K562 (cell line): Measurements from ENCODE around the gene TBR1. TPM values are rescaled to one million over a fixed set of nuclear protein-coding genes. Genes with fewer than 3 reads are reported as not detected.

Source experiments
- ARID1B ChIP-seq: fragments of 450-650 bp; IDR thresholded peaks from 2 replicates; pipeline ENCODE4 v1.6.1; 2016; ENCODE audit warnings: antibody characterized with exemption, mild to moderate bottlenecking, inconsistent platforms
- CBFA2T3 ChIP-seq: fragments of 450-650 bp; IDR thresholded peaks from 2 replicates; pipeline ENCODE4 v1.6.1; 2017
- CBX2 ChIP-seq: fragments of 200-600 bp; sonication (generic); IDR thresholded peaks from one replicate; pipeline ENCODE4 v1.6.1; 2012; ENCODE audit warnings: mild to moderate bottlenecking, low read length, inconsistent platforms; ENCODE audit not compliant: insufficient read depth, poor library complexity, severe bottlenecking
- CCNT2 ChIP-seq: IDR thresholded peaks from 2 replicates; pipeline ENCODE4 v1.6.1; 2011; ENCODE audit warnings: borderline replicate concordance, low read depth, mild to moderate bottlenecking, moderate library complexity, mixed read lengths, low read length; ENCODE audit not compliant: insufficient read length; ENCODE audit errors: extremely low read depth
- CEBPG ChIP-seq, 3 experiments: fragments of 200-800 bp in 1 of 3; sonication (Bioruptor generic) in 1 of 3; sonication (generic) in 1 of 3; formaldehyde crosslinking in 1 of 3; IDR thresholded peaks in 2 of 3; conservative IDR thresholded peaks in 1 of 3; 2 replicates each; pipeline versions ENCODE4 v1.6.1 to v1.8.0; 2016 to 2022; ENCODE audit warnings: missing compliant biosample characterization in 2 of 3, missing genetic modification characterization in 2 of 3, mild to moderate bottlenecking in 1 of 3, missing genetic modification reagents in 1 of 3
- CREB5 ChIP-seq: fragments of 250-450 bp; sonication (Bioruptor Pico); IDR thresholded peaks from 2 replicates; pipeline ENCODE4 v1.5.0; 2020; ENCODE audit warnings: mild to moderate bottlenecking
- FOXO4 ChIP-seq: fragments of 450-650 bp; formaldehyde crosslinking; IDR thresholded peaks from 2 replicates; pipeline ENCODE4 v1.4.0; 2020; ENCODE audit warnings: mild to moderate bottlenecking, moderate library complexity
- KDM5B ChIP-seq: fragments of 200-600 bp; sonication (generic); IDR thresholded peaks from 2 replicates; pipeline ENCODE4 v1.6.1; 2012; ENCODE audit warnings: low read depth, mild to moderate bottlenecking, moderate library complexity, low read length, control low read depth, inconsistent platforms; ENCODE audit not compliant: insufficient replicate concordance
- MEIS2 ChIP-seq: fragments of 450-650 bp; IDR thresholded peaks from 2 replicates; pipeline ENCODE4 v1.6.1; 2014; ENCODE audit warnings: mild to moderate bottlenecking; ENCODE audit not compliant: partially characterized antibody
- STAT6 ChIP-seq: sonication (generic); formaldehyde crosslinking; IDR thresholded peaks from 2 replicates; pipeline ENCODE4 v1.8.1; 2023; ENCODE audit warnings: mild to moderate bottlenecking, missing genetic modification reagents
- ZNF134 ChIP-seq: fragments of 250-450 bp; sonication (Bioruptor Pico); conservative IDR thresholded peaks from 2 replicates; pipeline ENCODE4 v1.4.0; 2020
- ZNF282 ChIP-seq: sonication (generic); formaldehyde crosslinking; IDR thresholded peaks from 2 replicates; pipeline ENCODE4 v1.8.1; 2023; ENCODE audit warnings: missing genetic modification reagents
- ZNF408 ChIP-seq: fragments of 250-450 bp; sonication (Bioruptor Pico); IDR thresholded peaks from 2 replicates; pipeline ENCODE4 v1.4.0; 2020; ENCODE audit warnings: low read depth, mild to moderate bottlenecking, moderate library complexity
- ZNF445 ChIP-seq: fragments of 250-450 bp; sonication (Bioruptor Pico); IDR thresholded peaks from 2 replicates; pipeline ENCODE4 v1.4.0; 2020; ENCODE audit warnings: low read depth, mild to moderate bottlenecking, moderate library complexity
- ZNF696 ChIP-seq: fragments of 250-450 bp; sonication (Bioruptor Pico); conservative IDR thresholded peaks from 2 replicates; pipeline ENCODE4 v1.4.0; 2020; ENCODE audit warnings: mild to moderate bottlenecking, moderate library complexity
- ZNF707 ChIP-seq: fragments of 250-450 bp; sonication (Bioruptor Pico); conservative IDR thresholded peaks from 2 replicates; pipeline ENCODE4 v1.8.0; 2022; ENCODE audit warnings: inconsistent platforms, mild to moderate bottlenecking, moderate library complexity
- ZNF75A ChIP-seq: fragments of 450-650 bp; formaldehyde crosslinking; IDR thresholded peaks from 2 replicates; pipeline ENCODE4 v1.4.0; 2020; ENCODE audit warnings: mild to moderate bottlenecking
- polyA plus RNA-seq, 8 experiments: library from polyadenylated mRNA; depleted of rRNA in 4 of 8; stranded (reverse) in 5 of 8; unstranded in 3 of 8; fragments of >200 nt; fragmentation: Nextera tagmentation in 2 of 8; fragmentation: Illumina TruSeq in 1 of 8; extraction: Ambion mirVana in 2 of 8; extraction: Trizol in 1 of 8; gene quantifications; 2 replicates each; pipeline versions ENCODE4 v1.2.1 to v1.2.3, GENCODE V29; 2011 to 2014; ENCODE audit warnings: inconsistent platforms in 1 of 8, missing spikeins in 1 of 8
- total RNA-seq, 7 experiments: library from RNA; depleted of rRNA in 6 of 7; stranded (reverse); fragments of >200 nt in 6 of 7; fragmentation: Illumina TruSeq in 2 of 7; extraction: Trizol in 2 of 7; gene quantifications; 2 replicates each; pipeline versions ENCODE4 v1.2.1 to v1.2.3, GENCODE V29; 2011 to 2021; ENCODE audit warnings: low replicate concordance in 1 of 7
- TF ChIP-seq, protein P1 (sequence below), 2 experiments: IDR thresholded peaks in 1 of 2; conservative IDR thresholded peaks in 1 of 2; 2 replicates each; pipeline ENCODE4 v1.6.1; 2016; ENCODE audit warnings: low read depth in 2 of 2, mild to moderate bottlenecking in 1 of 2, missing compliant biosample characterization in 1 of 2, missing genetic modification characterization in 1 of 2, moderate library complexity in 1 of 2

TBR1 gene
- total and polyA plus RNA-seq, 9 of the 15 experiments (the other 6 are each of a cell fraction or from before 2014, with no cell fraction given), result 0.01 to 0.09 TPM; not detected in 7

DNA sequence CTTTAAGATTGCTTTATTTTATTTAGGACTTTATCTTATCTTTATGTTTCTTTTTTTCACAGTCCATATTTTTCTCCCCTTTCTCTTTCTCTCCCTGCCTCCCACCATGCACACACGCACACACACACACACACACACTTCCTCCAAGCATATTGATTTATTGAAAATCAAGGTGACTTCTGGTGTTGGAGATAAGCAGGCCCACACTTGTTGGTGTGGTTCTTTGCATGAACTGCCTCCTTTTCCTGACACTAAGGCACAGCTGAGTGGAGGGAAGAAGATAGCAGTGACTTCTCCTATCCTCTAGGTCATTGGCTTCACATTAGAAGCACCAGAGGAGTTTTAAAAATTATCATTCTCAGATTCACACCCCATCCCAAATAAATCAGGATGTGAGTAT is 18.0 kb downstream of the TBR1 start (continued):
- no peak for TF ChIP-seq CREB5 (CRISPR knock-in tag)
- TF ChIP-seq CEBPG (CRISPR knock-in tag; IDR thresholded peaks at IDR 0.05), result no peak
- TF ChIP-seq CEBPG (tag; conservative IDR thresholded peaks at IDR 0.05 in 1 of 2, IDR thresholded peaks at IDR 0.05 in 1 of 2), result no peak
- TF ChIP-seq CCNT2, result no peak
- TF ChIP-seq MEIS2, result peak; percentile 28
- no peak for TF ChIP-seq ZNF75A (CRISPR knock-in tag)
- TF ChIP-seq, protein P1, sequence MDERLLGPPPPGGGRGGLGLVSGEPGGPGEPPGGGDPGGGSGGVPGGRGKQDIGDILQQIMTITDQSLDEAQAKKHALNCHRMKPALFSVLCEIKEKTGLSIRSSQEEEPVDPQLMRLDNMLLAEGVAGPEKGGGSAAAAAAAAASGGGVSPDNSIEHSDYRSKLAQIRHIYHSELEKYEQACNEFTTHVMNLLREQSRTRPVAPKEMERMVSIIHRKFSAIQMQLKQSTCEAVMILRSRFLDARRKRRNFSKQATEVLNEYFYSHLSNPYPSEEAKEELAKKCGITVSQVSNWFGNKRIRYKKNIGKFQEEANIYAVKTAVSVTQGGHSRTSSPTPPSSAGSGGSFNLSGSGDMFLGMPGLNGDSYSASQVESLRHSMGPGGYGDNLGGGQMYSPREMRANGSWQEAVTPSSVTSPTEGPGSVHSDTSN (CRISPR knock-in tag; IDR thresholded peaks at IDR 0.05; ENCODE audit: low read depth), result no peak
- TF ChIP-seq, protein P1 (tag; conservative IDR thresholded peaks at IDR 0.05; ENCODE audit: low read depth), result peak; percentile 60
- TF ChIP-seq ZNF445 (CRISPR knock-in tag), result no peak
- TF ChIP-seq ZNF696 (CRISPR knock-in tag), result no peak
- peak; percentile 38; the same call in 1 of the 2 replicates for TF ChIP-seq ARID1B
- TF ChIP-seq FOXO4 (CRISPR knock-in tag), result no peak
- TF ChIP-seq KDM5B, result no peak
- TF ChIP-seq STAT6 (CRISPR knock-in tag), result no peak
- TF ChIP-seq ZNF134, result no peak
- TF ChIP-seq CBFA2T3, result peak; percentile 75
- no peak for TF ChIP-seq ZNF282 (CRISPR knock-in tag)
- TF ChIP-seq CBX2, result no peak
- no peak for TF ChIP-seq ZNF408 (CRISPR knock-in tag)
- TF ChIP-seq ZNF707 (CRISPR knock-in tag), result no peak
